NCI-H2081 (cell line): ENCODE data around the gene EBI3.
A peak's percentile ranks its signal among the peaks of the same experiment; 100 is the strongest.
"Not testable (repeated sequence)": the region's sequence is repeated elsewhere in the genome, so short reads cannot be mapped to it uniquely, and the experiment has no call there.

ENCODE experiments used
- DNase-seq, 2 experiments: peaks; one replicate each; lab custom pipeline; 2025; lab: John Stamatoyannopoulos, UW

Gene EBI3

GRCh38 chr19:4229179-4229931 lies at the start of gene EBI3:
TSS of gene EBI3 (plus strand) at chr19:4229523. CDS start at chr19:4229551, 28 bp downstream.
- DNase-seq = no peak

GRCh38 chr19:4181053-4181508 lies 48.2 kb upstream of the EBI3 start:
- no peak for DNase-seq

- peak; percentile 93 to 96 for DNase-seq
These were observed 47.1 kb upstream of the EBI3 start, which contains the start of the genes ANKRD24 and SIRT6 for GRCh38 chr19:4182084-4182810. TSS of gene ANKRD24 (plus strand) at chr19:4182689. CDS start at chr19:4186426, 3,737 bp downstream. TSS of gene SIRT6 (minus strand) at chr19:4182563. CDS start at chr19:4182539, 24 bp downstream.

- peak; percentile 57 to 80 for DNase-seq
These were observed 45.2 kb upstream of the EBI3 start for GRCh38 chr19:4183967-4184717.

GRCh38 chr19:4184718-4185352 lies 44.5 kb upstream of the EBI3 start:
- DNase-seq = no peak

- DNase-seq = no peak
These were observed 43.8 kb upstream of the EBI3 start for GRCh38 chr19:4185413-4186086.

- DNase-seq = peak; percentile 54 to 67
These were observed 43.0 kb upstream of the EBI3 start for GRCh38 chr19:4186087-4186993.

- DNase-seq = no peak
These were observed 41.8 kb upstream of the EBI3 start for GRCh38 chr19:4187313-4188122.

GRCh38 chr19:4189641-4190040 lies 39.7 kb upstream of the EBI3 start:
- DNase-seq = no peak

GRCh38 chr19:4192537-4192936 lies 36.8 kb upstream of the EBI3 start:
- DNase-seq = not testable (repeated sequence)

GRCh38 chr19:4194353-4194752 lies 35.0 kb upstream of the EBI3 start:
- no peak for DNase-seq

- no peak for DNase-seq
These were observed 33.3 kb upstream of the EBI3 start for GRCh38 chr19:4196009-4196408.

GRCh38 chr19:4196587-4197148 lies 32.7 kb upstream of the EBI3 start:
- no peak for DNase-seq

GRCh38 chr19:4197228-4197624 lies 32.1 kb upstream of the EBI3 start:
- no peak for DNase-seq

GRCh38 chr19:4197625-4198466 lies 31.5 kb upstream of the EBI3 start:
- no peak for DNase-seq

GRCh38 chr19:4198467-4199126 lies 30.7 kb upstream of the EBI3 start:
- no peak for DNase-seq

- no peak for DNase-seq
These were observed 29.5 kb upstream of the EBI3 start for GRCh38 chr19:4199699-4200293.
